ENCODE measurements around the gene TNFRSF12A. TPM values are rescaled to one million over a fixed set of nuclear protein-coding genes. Genes with fewer than 3 reads are reported as not detected.

TNFRSF12A gene
- total and polyA plus RNA-seq, 7 donors, result 69.5 to 889 (median 164) TPM

DNA sequence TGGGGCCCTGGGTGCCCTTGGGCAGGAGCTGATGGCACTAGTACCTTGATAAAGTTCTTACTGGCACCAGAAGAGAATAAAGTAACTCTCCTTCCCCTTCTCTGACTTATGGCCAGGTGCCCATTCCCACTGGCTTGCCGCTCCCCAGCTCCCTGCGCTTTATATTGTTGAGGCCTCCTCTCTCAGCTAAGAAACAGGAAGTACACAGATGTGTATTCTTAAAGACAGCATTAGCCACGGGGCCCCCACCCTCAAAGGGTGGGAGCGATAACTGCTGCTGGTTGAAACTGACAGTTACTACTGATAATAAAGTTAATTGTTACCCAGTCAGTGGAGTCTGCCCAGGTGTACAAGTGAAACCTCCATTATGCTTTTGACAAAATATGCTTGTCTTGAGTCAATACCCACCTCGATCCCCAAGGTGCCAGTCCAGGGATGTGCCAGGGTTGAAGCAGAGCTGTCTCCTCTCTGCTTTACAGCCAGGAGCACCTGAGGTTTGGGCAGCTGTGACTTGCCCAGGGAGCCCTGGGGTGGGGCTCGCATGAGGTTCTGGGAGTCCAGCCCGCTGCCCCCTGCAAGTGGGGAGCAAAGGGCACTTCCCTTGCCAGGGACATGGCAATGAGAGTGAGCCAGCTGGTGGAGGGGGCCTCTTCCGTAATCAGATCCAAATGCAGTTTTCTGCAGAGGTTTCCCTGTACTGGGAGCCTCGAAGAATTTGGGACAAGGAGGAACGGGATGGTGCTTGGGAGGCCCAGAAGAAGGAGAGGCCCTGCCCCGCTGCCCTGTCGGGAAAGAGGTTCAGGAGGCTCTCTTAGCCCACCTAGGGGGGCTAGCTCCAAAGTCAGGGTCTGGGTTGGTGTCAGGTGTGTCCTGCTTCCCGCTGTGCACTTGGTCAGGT lies 12.9 kb upstream of the TNFRSF12A start:
- peaks cover 0 to 16% of the 10 kb centered on the region in 2 donors for H3K36me3 ChIP-seq (ENCODE audit: insufficient read depth in 1 of 2, low read depth in 1 of 2)
- H3K9me3 ChIP-seq, result no peaks in the 10 kb centered on the region
- DNase-seq, result no peak
- H3K27ac ChIP-seq, result no peak overlapping the region
- H3K4me1 ChIP-seq, result peaks cover 3% of the 10 kb centered on the region
- no peak overlapping the region for H3K4me3 ChIP-seq
- peaks cover 0 to 15% (median 11%) of the 10 kb centered on the region in 3 donors for H3K27me3 ChIP-seq (ENCODE audit: insufficient read depth in 3 of 3, low read length in 2 of 3)
- intact Hi-C loops (cut with DNase I), result no loop called here
- TF ChIP-seq CTCF (IDR thresholded peaks at IDR 0.05), result no peak
- WGBS, 3 donors, result 60 to 66% (median 61%) methylated on average over 13 of the region's 13 CpGs
- ATAC-seq, result no peak

GRCh38 chr16:3007957-3008689 lies 12.0 kb upstream of the TNFRSF12A start:
- 39 to 44% (median 41%) methylated on average over 17 of the region's 17 CpGs for WGBS, 3 donors
- Histone ChIP-seq H3K9me3 (no peaks in the 10 kb centered on the region), H3K4me3 (no peak overlapping the region), H3K36me3 (ENCODE audit: insufficient read depth in 1 of 2, low read depth in 1 of 2) (peaks cover 0 to 16% of the 10 kb centered on the region in 2 donors), H3K4me1 (peaks cover 3% of the 10 kb centered on the region), H3K27me3 (ENCODE audit: insufficient read depth in 3 of 3, low read length in 2 of 3) (peaks cover 0 to 23% (median 11%) of the 10 kb centered on the region in 3 donors), H3K27ac (no peak overlapping the region)
- no peak for TF ChIP-seq CTCF (IDR thresholded peaks at IDR 0.05)
- ATAC-seq, result no peak
- intact Hi-C loops (cut with DNase I), result no loop called here
- DNase-seq, result no peak

GRCh38 chr16:3008690-3009037 lies 11.5 kb upstream of the TNFRSF12A start:
- no peak for ATAC-seq
- H3K27me3 ChIP-seq (ENCODE audit: insufficient read depth in 3 of 3, low read length in 2 of 3), result peaks cover 0 to 28% (median 13%) of the 10 kb centered on the region in 3 donors

More at GRCh38 chr16:3008690-3009037, 11.5 kb upstream of the TNFRSF12A start:
- Histone ChIP-seq H3K9me3 (no peaks in the 10 kb centered on the region), H3K36me3 (ENCODE audit: insufficient read depth in 1 of 2, low read depth in 1 of 2) (peaks cover 0 to 16% of the 10 kb centered on the region in 2 donors), H3K4me1 (peaks cover 3% of the 10 kb centered on the region), H3K4me3 (no peak overlapping the region), H3K27ac (no peak overlapping the region)
- 48 to 66% (median 58%) methylated on average over 4 of the region's 4 CpGs for WGBS, 3 donors
- TF ChIP-seq CTCF (IDR thresholded peaks at IDR 0.05), result no peak
- no peak for DNase-seq
- intact Hi-C loops (cut with DNase I), result no loop called here

Data from psoas muscle (tissue), 8 donors.